K562 (cell line): ENCODE measurements around the gene GAPDHS. TPM values are rescaled to one million over a fixed set of nuclear protein-coding genes. Genes with fewer than 3 reads are reported as not detected.
A peak's percentile ranks its signal among the peaks of the same experiment; 100 is the strongest.

Experiments used
- CBX2 ChIP-seq: fragments of 200-600 bp; sonication (generic); IDR thresholded peaks from one replicate; pipeline ENCODE4 v1.6.1; 2012; ENCODE audit warnings: mild to moderate bottlenecking, low read length, inconsistent platforms; ENCODE audit not compliant: insufficient read depth, poor library complexity, severe bottlenecking
- ILK ChIP-seq: fragments of 450-650 bp; IDR thresholded peaks from 2 replicates; pipeline ENCODE4 v1.6.1; 2016; ENCODE audit warnings: missing genetic modification characterization, low read depth, mild to moderate bottlenecking, missing compliant biosample characterization, moderate library complexity, borderline replicate concordance
- L3MBTL2 ChIP-seq: fragments of 450-650 bp; IDR thresholded peaks from 2 replicates; pipeline ENCODE4 v1.6.1; 2016; ENCODE audit warnings: mild to moderate bottlenecking, moderate library complexity
- PURB ChIP-seq: sonication (generic); formaldehyde crosslinking; IDR thresholded peaks from 2 replicates; pipeline ENCODE4 v1.9.0; 2021; ENCODE audit warnings: low read depth, mild to moderate bottlenecking, missing genetic modification reagents
- ZNF175 ChIP-seq: fragments of 200-800 bp; sonication (Bioruptor generic); IDR thresholded peaks from 2 replicates; pipeline ENCODE4 v1.6.1; 2016; ENCODE audit warnings: low read depth, mild to moderate bottlenecking, missing genetic modification characterization, missing compliant biosample characterization
- polyA plus RNA-seq, 8 experiments: library from polyadenylated mRNA; depleted of rRNA in 4 of 8; stranded (reverse) in 5 of 8; unstranded in 3 of 8; fragments of >200 nt; fragmentation: Nextera tagmentation in 2 of 8; fragmentation: Illumina TruSeq in 1 of 8; extraction: Ambion mirVana in 2 of 8; extraction: Trizol in 1 of 8; gene quantifications; 2 replicates each; pipeline versions ENCODE4 v1.2.1 to v1.2.3, GENCODE V29; 2011 to 2014; ENCODE audit warnings: inconsistent platforms in 1 of 8, missing spikeins in 1 of 8
- total RNA-seq, 7 experiments: library from RNA; depleted of rRNA in 6 of 7; stranded (reverse); fragments of >200 nt in 6 of 7; fragmentation: Illumina TruSeq in 2 of 7; extraction: Trizol in 2 of 7; gene quantifications; 2 replicates each; pipeline versions ENCODE4 v1.2.1 to v1.2.3, GENCODE V29; 2011 to 2021; ENCODE audit warnings: low replicate concordance in 1 of 7
- TF ChIP-seq, protein P1 (sequence below): sonication (generic); formaldehyde crosslinking; IDR thresholded peaks from 2 replicates; pipeline ENCODE4 v1.8.0; 2023; ENCODE audit warnings: missing genetic modification reagents, mild to moderate bottlenecking, borderline replicate concordance
- TF ChIP-seq, protein P2 (sequence below): sonication (generic); formaldehyde crosslinking; IDR thresholded peaks from 2 replicates; pipeline ENCODE4 v1.8.0; 2022; ENCODE audit warnings: missing genetic modification reagents, mild to moderate bottlenecking, borderline replicate concordance

Gene GAPDHS
- total and polyA plus RNA-seq, 9 of the 15 experiments (the other 6 are each of a cell fraction or from before 2014, with no cell fraction given) = 0.08 to 0.12 TPM; not detected in 7

DNA sequence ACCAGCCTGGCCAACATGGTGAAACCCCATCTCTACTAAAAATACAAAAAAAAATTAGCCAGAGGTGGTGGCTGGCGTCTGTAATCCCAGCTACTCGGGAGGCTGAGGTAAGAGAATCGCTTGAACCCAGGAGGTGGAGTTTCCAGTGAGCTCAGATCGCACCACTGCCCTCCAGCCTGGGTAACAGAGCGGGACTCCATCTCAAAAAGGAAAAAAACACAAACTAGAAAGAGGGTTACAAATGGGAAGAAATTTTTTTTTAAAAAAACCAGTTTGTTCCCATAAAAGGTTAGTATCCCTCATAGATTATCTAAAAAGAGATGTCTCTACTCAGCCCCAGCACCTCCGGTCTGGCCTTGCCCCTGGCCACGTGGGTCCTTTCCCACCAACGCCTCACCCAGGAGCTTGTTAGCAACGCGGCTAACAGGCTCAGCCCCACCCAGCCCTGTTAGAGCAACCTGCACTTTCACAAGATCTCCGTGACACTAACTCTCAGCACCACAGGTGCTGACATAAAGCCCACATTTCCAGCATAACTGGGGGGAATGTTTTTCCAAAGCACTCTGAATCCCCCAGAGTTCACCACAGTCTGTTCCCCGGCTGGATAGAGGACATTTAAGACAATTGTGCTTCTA lies 24.1 kb upstream of the GAPDHS start (continued):
- TF ChIP-seq, protein P1, sequence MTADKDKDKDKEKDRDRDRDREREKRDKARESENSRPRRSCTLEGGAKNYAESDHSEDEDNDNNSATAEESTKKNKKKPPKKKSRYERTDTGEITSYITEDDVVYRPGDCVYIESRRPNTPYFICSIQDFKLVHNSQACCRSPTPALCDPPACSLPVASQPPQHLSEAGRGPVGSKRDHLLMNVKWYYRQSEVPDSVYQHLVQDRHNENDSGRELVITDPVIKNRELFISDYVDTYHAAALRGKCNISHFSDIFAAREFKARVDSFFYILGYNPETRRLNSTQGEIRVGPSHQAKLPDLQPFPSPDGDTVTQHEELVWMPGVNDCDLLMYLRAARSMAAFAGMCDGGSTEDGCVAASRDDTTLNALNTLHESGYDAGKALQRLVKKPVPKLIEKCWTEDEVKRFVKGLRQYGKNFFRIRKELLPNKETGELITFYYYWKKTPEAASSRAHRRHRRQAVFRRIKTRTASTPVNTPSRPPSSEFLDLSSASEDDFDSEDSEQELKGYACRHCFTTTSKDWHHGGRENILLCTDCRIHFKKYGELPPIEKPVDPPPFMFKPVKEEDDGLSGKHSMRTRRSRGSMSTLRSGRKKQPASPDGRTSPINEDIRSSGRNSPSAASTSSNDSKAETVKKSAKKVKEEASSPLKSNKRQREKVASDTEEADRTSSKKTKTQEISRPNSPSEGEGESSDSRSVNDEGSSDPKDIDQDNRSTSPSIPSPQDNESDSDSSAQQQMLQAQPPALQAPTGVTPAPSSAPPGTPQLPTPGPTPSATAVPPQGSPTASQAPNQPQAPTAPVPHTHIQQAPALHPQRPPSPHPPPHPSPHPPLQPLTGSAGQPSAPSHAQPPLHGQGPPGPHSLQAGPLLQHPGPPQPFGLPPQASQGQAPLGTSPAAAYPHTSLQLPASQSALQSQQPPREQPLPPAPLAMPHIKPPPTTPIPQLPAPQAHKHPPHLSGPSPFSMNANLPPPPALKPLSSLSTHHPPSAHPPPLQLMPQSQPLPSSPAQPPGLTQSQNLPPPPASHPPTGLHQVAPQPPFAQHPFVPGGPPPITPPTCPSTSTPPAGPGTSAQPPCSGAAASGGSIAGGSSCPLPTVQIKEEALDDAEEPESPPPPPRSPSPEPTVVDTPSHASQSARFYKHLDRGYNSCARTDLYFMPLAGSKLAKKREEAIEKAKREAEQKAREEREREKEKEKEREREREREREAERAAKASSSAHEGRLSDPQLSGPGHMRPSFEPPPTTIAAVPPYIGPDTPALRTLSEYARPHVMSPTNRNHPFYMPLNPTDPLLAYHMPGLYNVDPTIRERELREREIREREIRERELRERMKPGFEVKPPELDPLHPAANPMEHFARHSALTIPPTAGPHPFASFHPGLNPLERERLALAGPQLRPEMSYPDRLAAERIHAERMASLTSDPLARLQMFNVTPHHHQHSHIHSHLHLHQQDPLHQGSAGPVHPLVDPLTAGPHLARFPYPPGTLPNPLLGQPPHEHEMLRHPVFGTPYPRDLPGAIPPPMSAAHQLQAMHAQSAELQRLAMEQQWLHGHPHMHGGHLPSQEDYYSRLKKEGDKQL (CRISPR knock-in tag) = no peak
- TF ChIP-seq L3MBTL2 = peak; percentile 48; the same call in 1 of the 2 replicates
- no peak for TF ChIP-seq ZNF175 (CRISPR knock-in tag)
- no peak for TF ChIP-seq ILK (tag)
- TF ChIP-seq, protein P2, sequence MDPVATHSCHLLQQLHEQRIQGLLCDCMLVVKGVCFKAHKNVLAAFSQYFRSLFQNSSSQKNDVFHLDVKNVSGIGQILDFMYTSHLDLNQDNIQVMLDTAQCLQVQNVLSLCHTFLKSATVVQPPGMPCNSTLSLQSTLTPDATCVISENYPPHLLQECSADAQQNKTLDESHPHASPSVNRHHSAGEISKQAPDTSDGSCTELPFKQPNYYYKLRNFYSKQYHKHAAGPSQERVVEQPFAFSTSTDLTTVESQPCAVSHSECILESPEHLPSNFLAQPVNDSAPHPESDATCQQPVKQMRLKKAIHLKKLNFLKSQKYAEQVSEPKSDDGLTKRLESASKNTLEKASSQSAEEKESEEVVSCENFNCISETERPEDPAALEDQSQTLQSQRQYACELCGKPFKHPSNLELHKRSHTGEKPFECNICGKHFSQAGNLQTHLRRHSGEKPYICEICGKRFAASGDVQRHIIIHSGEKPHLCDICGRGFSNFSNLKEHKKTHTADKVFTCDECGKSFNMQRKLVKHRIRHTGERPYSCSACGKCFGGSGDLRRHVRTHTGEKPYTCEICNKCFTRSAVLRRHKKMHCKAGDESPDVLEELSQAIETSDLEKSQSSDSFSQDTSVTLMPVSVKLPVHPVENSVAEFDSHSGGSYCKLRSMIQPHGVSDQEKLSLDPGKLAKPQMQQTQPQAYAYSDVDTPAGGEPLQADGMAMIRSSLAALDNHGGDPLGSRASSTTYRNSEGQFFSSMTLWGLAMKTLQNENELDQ (CRISPR knock-in tag) = no peak
- peak; percentile 48 for TF ChIP-seq CBX2
- TF ChIP-seq PURB (CRISPR knock-in tag) = no peak
